ENCODE data around the gene ZNF687. TPM values are rescaled to one million over a fixed set of nuclear protein-coding genes. Genes with fewer than 3 reads are reported as not detected.

Gene ZNF687
- total RNA-seq, 1 experiment from 2014 or later = 34.3 TPM

GRCh38 chr1:151251656-151252470 is 30.2 kb upstream of the ZNF687 start:
- POLR2A ChIA-PET = interaction anchor here (0.9 to 1.0 kb wide), 3 partner anchors 30 to 62 kb away, joined by 3 to 4 read pairs (median 4); partner anchors contain the start of gene VPS72
- CTCF ChIA-PET = interaction anchor here (0.6 to 2.1 kb wide), 14 partner anchors 9 to 584 kb away, joined by 3 to 20 read pairs (median 5); partner anchors contain the start of gene GABPB2

More at GRCh38 chr1:151251656-151252470, 30.2 kb upstream of the ZNF687 start:
- peaks cover 7 to 12% of the 10 kb centered on the region in 2 experiments; a peak in 3 of 4 replicates for H3K4me1 ChIP-seq (ENCODE audit: control insufficient read depth in 1 of 2, insufficient read depth in 2 of 2, low read length in 2 of 2)
- H3K9me2 ChIP-seq (ENCODE audit: insufficient read depth) = no peaks in the 10 kb centered on the region
- H3K27ac ChIP-seq (ENCODE audit: low read depth, low read length) = no peak overlapping the region
- DNase-seq (ENCODE audit: low read depth, low spot score) = peak; percentile 60
- intact Hi-C loops (cut with micrococcal nuclease) = loop anchor here (1.0 kb wide), 1 partner anchor 56 kb away; no protein-coding TSS in a partner anchor
- RAD21 ChIA-PET (ENCODE audit: low non-redundant PET in 1 of 2, low total read pairs in 2 of 2, uncharacterized antibody in 2 of 2, unreplicated experiment in 2 of 2) = interaction anchor here (0.5 to 1.2 kb wide), 4 partner anchors 56 to 152 kb away, joined by 3 to 4 read pairs (median 4); partner anchors contain the start of gene VPS72 (in 1 of the 2)
- H3K4me2 ChIP-seq (ENCODE audit: low read length) = no peak overlapping the region
- peaks cover 22% of the 10 kb centered on the region for H3K79me2 ChIP-seq (ENCODE audit: insufficient read depth, low read length)
- peaks cover 20 to 27% of the 10 kb centered on the region in 2 experiments; a peak in 3 of 4 replicates for H3K36me3 ChIP-seq (ENCODE audit: control insufficient read depth in 1 of 2, insufficient read depth in 2 of 2, low read length in 2 of 2)
- no peak overlapping the region for H3K9ac ChIP-seq (ENCODE audit: low read length)
- H3K27me3 ChIP-seq (ENCODE audit: insufficient read depth, low read length) = no peaks in the 10 kb centered on the region
- no peak overlapping the region for H3K4me3 ChIP-seq (replicated peaks in 1 of 2; ENCODE audit: low read depth in 1 of 2, low read length in 2 of 2)
- BruUV-seq (replicated peaks) = no TSS peak
- H2AFZ ChIP-seq (ENCODE audit: low read depth, low read length, poor library complexity, severe bottlenecking) = no peak overlapping the region
- H3K9me3 ChIP-seq (ENCODE audit: control insufficient read depth in 1 of 2, insufficient read depth in 1 of 2, low read depth in 1 of 2, low read length in 2 of 2) = no peaks in the 10 kb centered on the region
- peak; percentile 63 for ATAC-seq
- no peaks in the 10 kb centered on the region for H4K20me1 ChIP-seq (ENCODE audit: insufficient read depth)
- TF ChIP-seq RAD21 (IDR thresholded peaks at IDR 0.05; ENCODE audit: low read depth) (peak; percentile 77), CEBPB (IDR thresholded peaks at IDR 0.05; ENCODE audit: low read depth) (no peak), CTCF (IDR thresholded peaks at IDR 0.05 in 2 of 3, conservative IDR thresholded peaks at IDR 0.05 in 1 of 3; ENCODE audit: borderline replicate concordance in 1 of 3, insufficient read depth in 1 of 3, low read depth in 2 of 3, low read length in 2 of 3) (peak; percentile 72 to 91 (median 84); a peak in 5 of 6 replicates), ELF1 (IDR thresholded peaks at IDR 0.05; ENCODE audit: borderline replicate concordance, low read depth) (no peak)

All from HCT116 (cell line).